GM20000 (cell line): ENCODE data around the gene PKD2.

Source experiments
- DNase-seq: peaks from one replicate; pipeline ENCODE4 v3.0.0; 2012; ENCODE audit warnings: low spot score
- CTCF ChIP-seq: IDR thresholded peaks from 2 replicates; pipeline ENCODE4 v1.5.1; 2012; ENCODE audit warnings: mild to moderate bottlenecking, control low read depth; ENCODE audit errors: extremely low read depth, missing control alignments

PKD2 gene

GRCh38 chr4:88007304-88008121 is at the start of gene PKD2:
Gene PKD2, plus strand, starts transcription at chr4:88007635. Its CDS starts 99 bp downstream, at chr4:88007734.
- DNase-seq: peak; percentile 96
- TF ChIP-seq CTCF: no peak

GRCh38 chr4:87961993-87962392 is 45.4 kb upstream of the PKD2 start:
- no peak for DNase-seq

GRCh38 chr4:87962398-87963146 is 44.9 kb upstream of the PKD2 start:
- DNase-seq: no peak
- no peak for TF ChIP-seq CTCF

More at GRCh38 chr4:87961993-87962392, 45.4 kb upstream of the PKD2 start:
- no peak for TF ChIP-seq CTCF

- no peak for DNase-seq
Measured at GRCh38 chr4:87965501-87965975, 41.9 kb upstream of the PKD2 start.

GRCh38 chr4:87966095-87966496 is 41.3 kb upstream of the PKD2 start:
- DNase-seq: no peak
- TF ChIP-seq CTCF: no peak

More at GRCh38 chr4:87965501-87965975, 41.9 kb upstream of the PKD2 start:
- TF ChIP-seq CTCF: no peak

- DNase-seq: no peak
- TF ChIP-seq CTCF: no peak
Measured at GRCh38 chr4:87967193-87967592, 40.2 kb upstream of the PKD2 start.

- no peak for DNase-seq
- TF ChIP-seq CTCF: no peak
Measured at GRCh38 chr4:87970121-87970520, 37.3 kb upstream of the PKD2 start.
